Calu3 (cell line): ENCODE data around the gene HAUS1. TPM values are rescaled to one million over a fixed set of nuclear protein-coding genes. Genes with fewer than 3 reads are reported as not detected.

Experiments used
- BruUV-seq: library from RNA; stranded (reverse); fragments of 400-500 nt; replicated peaks from 2 replicates; lab custom pipeline; 2021; lab: Mats Ljungman, UMichigan
- CTCF ChIA-PET: fragments of 300-600 bp; sonication (Branson Sonifier 250); formaldehyde crosslinking; loops from one replicate; lab custom pipeline; 2022; ENCODE audit warnings: antibody characterized with exemption; lab: Charles Lee
- DNase-seq: peaks from one replicate; pipeline ENCODE4 v3.0.0; 2022
- H3K27ac Mint-ChIP-seq: one replicate; pipeline ENCODE4 v1.8.0; 2022; ENCODE audit warnings: mixed read lengths; ENCODE audit not compliant: unreplicated experiment
- H3K27me3 Mint-ChIP-seq: one replicate; pipeline ENCODE4 v1.8.0; 2022; ENCODE audit warnings: mixed read lengths; ENCODE audit not compliant: unreplicated experiment
- H3K36me3 Mint-ChIP-seq: one replicate; pipeline ENCODE4 v1.8.0; 2022; ENCODE audit warnings: mild to moderate bottlenecking, moderate library complexity, mixed read lengths; ENCODE audit not compliant: insufficient read depth, unreplicated experiment
- H3K4me1 Mint-ChIP-seq: one replicate; pipeline ENCODE4 v1.8.0; 2022; ENCODE audit warnings: mild to moderate bottlenecking, low read depth, mixed read lengths; ENCODE audit not compliant: unreplicated experiment
- H3K4me3 Mint-ChIP-seq: one replicate; pipeline ENCODE4 v1.8.0; 2022; ENCODE audit warnings: mild to moderate bottlenecking, low read depth, moderate library complexity, mixed read lengths; ENCODE audit not compliant: unreplicated experiment
- H3K9me3 Mint-ChIP-seq: one replicate; pipeline ENCODE4 v1.8.0; 2022; ENCODE audit warnings: low read depth, mixed read lengths; ENCODE audit not compliant: unreplicated experiment
- intact Hi-C: fragments of 100-400 bp; cut with micrococcal nuclease; formaldehyde crosslinking; loops from one replicate; pipeline ENCODE4 v1.10.0; 2022; ENCODE audit not compliant: unreplicated experiment
- total RNA-seq: library from RNA; stranded (reverse); gene quantifications from 2 replicates; pipeline ENCODE4 v1.2.3, GENCODE V29; 2022
- TF ChIP-seq, protein P1 (sequence below): fragments of 200-600 bp; IDR thresholded peaks from one replicate; pipeline ENCODE4 v1.8.0; 2022; ENCODE audit warnings: antibody characterized with exemption; ENCODE audit not compliant: unreplicated experiment

HAUS1 gene
- total RNA-seq, 1 experiment from 2014 or later, result 35.7 TPM

DNA sequence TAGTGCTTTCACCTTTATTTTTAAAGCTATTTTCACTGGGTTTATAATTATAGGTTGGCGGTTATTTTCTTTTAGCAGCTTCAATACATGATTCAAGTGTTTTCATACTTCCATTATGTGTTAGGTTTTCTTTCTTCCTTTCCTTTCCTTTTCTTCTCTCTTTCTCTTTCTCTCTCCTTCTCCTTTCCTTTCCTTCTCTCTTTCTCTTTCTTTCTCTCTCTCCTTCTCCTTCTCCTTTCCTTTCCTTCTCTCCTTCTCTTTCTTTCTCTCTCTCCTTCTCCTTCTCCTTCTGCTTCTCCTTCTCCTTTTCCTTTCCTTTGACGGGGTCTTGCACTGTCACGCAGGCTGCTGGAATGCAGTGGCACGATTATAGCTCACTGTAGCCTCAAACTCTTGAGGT lies 36.0 kb downstream of the HAUS1 start:
- BruUV-seq, result no TSS peak
- no peak for DNase-seq
- H3K4me3 Mint-ChIP-seq, result no peak overlapping the region
- no peaks in the 10 kb centered on the region for H3K36me3 Mint-ChIP-seq
- no peaks in the 10 kb centered on the region for H3K4me1 Mint-ChIP-seq
- TF ChIP-seq, protein P1, sequence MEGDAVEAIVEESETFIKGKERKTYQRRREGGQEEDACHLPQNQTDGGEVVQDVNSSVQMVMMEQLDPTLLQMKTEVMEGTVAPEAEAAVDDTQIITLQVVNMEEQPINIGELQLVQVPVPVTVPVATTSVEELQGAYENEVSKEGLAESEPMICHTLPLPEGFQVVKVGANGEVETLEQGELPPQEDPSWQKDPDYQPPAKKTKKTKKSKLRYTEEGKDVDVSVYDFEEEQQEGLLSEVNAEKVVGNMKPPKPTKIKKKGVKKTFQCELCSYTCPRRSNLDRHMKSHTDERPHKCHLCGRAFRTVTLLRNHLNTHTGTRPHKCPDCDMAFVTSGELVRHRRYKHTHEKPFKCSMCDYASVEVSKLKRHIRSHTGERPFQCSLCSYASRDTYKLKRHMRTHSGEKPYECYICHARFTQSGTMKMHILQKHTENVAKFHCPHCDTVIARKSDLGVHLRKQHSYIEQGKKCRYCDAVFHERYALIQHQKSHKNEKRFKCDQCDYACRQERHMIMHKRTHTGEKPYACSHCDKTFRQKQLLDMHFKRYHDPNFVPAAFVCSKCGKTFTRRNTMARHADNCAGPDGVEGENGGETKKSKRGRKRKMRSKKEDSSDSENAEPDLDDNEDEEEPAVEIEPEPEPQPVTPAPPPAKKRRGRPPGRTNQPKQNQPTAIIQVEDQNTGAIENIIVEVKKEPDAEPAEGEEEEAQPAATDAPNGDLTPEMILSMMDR, result no peak
- no peak overlapping the region for H3K27ac Mint-ChIP-seq
- H3K9me3 Mint-ChIP-seq, result no peaks in the 10 kb centered on the region
- intact Hi-C loops, result no loop called here
- CTCF ChIA-PET, result no interaction called here
- no peaks in the 10 kb centered on the region for H3K27me3 Mint-ChIP-seq

DNA sequence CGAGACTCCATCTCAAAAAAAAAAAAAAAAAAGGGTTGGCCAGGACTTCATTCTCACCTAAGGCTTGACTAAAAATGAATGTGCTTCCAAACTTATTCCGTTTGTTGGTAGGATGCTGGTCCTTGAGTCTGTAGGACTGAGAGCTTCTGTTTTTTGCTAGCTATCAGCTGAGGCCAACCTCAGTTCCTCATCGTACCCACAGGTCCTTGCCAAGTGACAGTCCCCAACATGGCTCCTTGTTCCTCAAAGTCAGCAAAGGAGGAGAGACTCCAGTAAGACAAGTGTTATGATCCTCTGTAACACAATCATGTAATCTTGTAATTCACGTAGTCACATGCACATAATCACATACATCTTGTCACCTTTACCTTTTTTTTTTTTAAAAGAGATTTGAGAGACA lies 37.0 kb downstream of the HAUS1 start:
- no TSS peak for BruUV-seq
- CTCF ChIA-PET, result interaction anchor here (0.6 to 1.1 kb wide), 3 partner anchors 9 to 702 kb away, joined by 3 to 5 read pairs (median 3); no protein-coding TSS in a partner anchor
- no peak overlapping the region for H3K4me3 Mint-ChIP-seq
- no peaks in the 10 kb centered on the region for H3K27me3 Mint-ChIP-seq
- TF ChIP-seq, protein P1, result no peak
- no peaks in the 10 kb centered on the region for H3K9me3 Mint-ChIP-seq
- H3K4me1 Mint-ChIP-seq, result no peaks in the 10 kb centered on the region
- no peak for DNase-seq
- H3K36me3 Mint-ChIP-seq, result no peaks in the 10 kb centered on the region
- intact Hi-C loops, result no loop called here
- H3K27ac Mint-ChIP-seq, result no peak overlapping the region

DNA sequence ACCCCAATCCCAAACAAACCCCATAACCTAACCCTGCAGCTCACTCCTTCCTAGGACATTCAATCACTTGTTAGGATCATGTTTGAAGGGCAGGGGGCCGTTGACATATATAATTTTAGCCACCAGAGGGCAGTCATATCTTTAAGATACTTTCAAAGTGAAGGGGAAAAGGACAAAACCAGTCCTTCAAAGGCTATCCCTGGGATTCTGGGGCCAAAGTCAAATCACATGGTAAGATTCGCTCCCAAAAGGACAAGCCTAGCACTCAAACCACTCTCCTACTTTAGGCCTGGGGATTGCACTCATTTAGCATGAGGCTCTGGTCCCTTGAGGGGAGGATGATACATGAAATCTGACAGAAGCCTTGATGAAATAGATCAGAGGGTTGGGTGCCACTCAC lies 44.6 kb downstream of the HAUS1 start:
- peak overlapping the region; percentile 8 for H3K27ac Mint-ChIP-seq

DNA sequence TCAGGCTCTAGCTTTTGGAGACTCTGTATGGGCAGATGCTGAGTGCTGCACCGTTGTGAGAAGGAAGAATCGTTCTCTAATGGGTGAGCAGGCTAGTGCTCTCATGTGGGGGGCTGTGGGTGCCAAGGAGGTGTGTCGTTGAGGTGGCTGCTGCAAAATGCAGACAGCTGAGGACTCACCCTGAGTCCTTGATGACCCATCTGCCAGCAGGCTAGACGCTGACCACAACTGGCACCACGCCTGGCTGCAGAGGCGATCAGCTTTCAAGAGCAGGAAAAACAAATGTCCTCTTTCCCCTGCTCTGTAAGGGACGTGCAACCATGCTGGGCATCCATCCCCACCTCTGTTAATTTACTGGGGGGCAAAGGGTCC lies 48.2 kb downstream of the HAUS1 start:
- H3K36me3 Mint-ChIP-seq, result peaks cover 4% of the 10 kb centered on the region
- TF ChIP-seq, protein P1, result no peak
- no peaks in the 10 kb centered on the region for H3K27me3 Mint-ChIP-seq
- intact Hi-C loops, result loop anchor here (1.0 to 5.0 kb wide), 3 partner anchors 115 to 506 kb away; no protein-coding TSS in a partner anchor
- peak overlapping the region; percentile 56 for H3K27ac Mint-ChIP-seq
- CTCF ChIA-PET, result interaction anchor here (0.6 to 2.0 kb wide), 5 partner anchors 9 to 241 kb away, joined by 3 to 26 read pairs (median 4); a partner anchor contains a TSS
- peaks cover 60% of the 10 kb centered on the region for H3K4me1 Mint-ChIP-seq
- H3K9me3 Mint-ChIP-seq, result no peaks in the 10 kb centered on the region
- peak; percentile 62 for DNase-seq
- no TSS peak for BruUV-seq
- H3K4me3 Mint-ChIP-seq, result peak overlapping the region; percentile 51

More for the DNA sequence above, 44.6 kb downstream of the HAUS1 start:
- CTCF ChIA-PET, result interaction anchor here (0.6 to 2.3 kb wide), 5 partner anchors 12 to 509 kb away, joined by 3 to 15 read pairs (median 4); a partner anchor contains a TSS
- H3K36me3 Mint-ChIP-seq, result peaks cover 4% of the 10 kb centered on the region
- intact Hi-C loops, result loop anchor here (1.0 to 2.0 kb wide), 4 partner anchors 25 to 509 kb away; a partner anchor contains a TSS
- no peak overlapping the region for H3K4me3 Mint-ChIP-seq
- no peaks in the 10 kb centered on the region for H3K9me3 Mint-ChIP-seq
- TF ChIP-seq, protein P1, result peak; percentile 58
- peak; percentile 67 for DNase-seq
- no TSS peak for BruUV-seq
- H3K4me1 Mint-ChIP-seq, result peaks cover 24% of the 10 kb centered on the region
- H3K27me3 Mint-ChIP-seq, result no peaks in the 10 kb centered on the region
